Psoas muscle (tissue), 8 donors: ENCODE data around the gene KLHDC3. TPM values are rescaled to one million over a fixed set of nuclear protein-coding genes. Genes with fewer than 3 reads are reported as not detected.

Experiments
- ATAC-seq, 4 donors: fragments of 200-7000 bp; cut with Tn5 transposase; one replicate each; pipeline ENCODE4 v1.9.1; 2020; ENCODE audit warnings: moderate library complexity in 3 of 4, mild to moderate bottlenecking in 2 of 4
- DNase-seq, 2 donors: peaks; one replicate each; pipeline ENCODE4 v3.0.0-alpha.2; 2020
- H3K27ac ChIP-seq: fragments of 200-600 bp; one replicate; pipeline ENCODE4 v1.8.0; 2022
- H3K27me3 ChIP-seq, 3 donors: fragments of 200-600 bp in 1 of 3; one replicate each; pipeline versions ENCODE4 v1.6.1 to v1.8.0; 2013 to 2022; ENCODE audit warnings: low read length in 2 of 3, mild to moderate bottlenecking in 2 of 3, moderate library complexity in 1 of 3; ENCODE audit not compliant: insufficient read depth in 3 of 3
- H3K36me3 ChIP-seq, 2 donors: fragments of 200-600 bp in 1 of 2; one replicate each; pipeline versions ENCODE4 v1.6.1 to v1.8.0; 2013 to 2022; ENCODE audit warnings: low read depth in 1 of 2, mild to moderate bottlenecking in 1 of 2, moderate library complexity in 1 of 2; ENCODE audit not compliant: insufficient read depth in 1 of 2
- H3K4me1 ChIP-seq: fragments of 200-600 bp; one replicate; pipeline ENCODE4 v1.8.0; 2022
- H3K4me3 ChIP-seq: fragments of 200-600 bp; one replicate; pipeline ENCODE4 v1.8.0; 2022; ENCODE audit warnings: mild to moderate bottlenecking
- H3K9me3 ChIP-seq: fragments of 200-600 bp; one replicate; pipeline ENCODE4 v1.8.0; 2022
- WGBS, 3 donors: extraction: QIAGEN DNeasy Blood & Tissue Kit; methylation state at CpG; one replicate each; pipeline versions ENCODE4 v1.1.6 to v1.1.7; 2013; 5-methylcytosine and 5-hydroxymethylcytosine counted together
- intact Hi-C, 2 donors: fragments of 100-400 bp; cut with DNase I; formaldehyde crosslinking; loops; one replicate each; pipeline versions ENCODE4 v1.11.0 to v1.14.2; 2022
- polyA plus RNA-seq, 3 donors: library from polyadenylated mRNA; stranded (reverse); fragments of 200-250 nt; gene quantifications; one replicate each; pipeline ENCODE4 v1.2.3, GENCODE V29; 2013
- total RNA-seq, 4 donors: library from RNA; stranded (reverse); fragmentation: NEBNext Ultra II Directional in 2 of 4; extraction: Animal tissue kit (Norgen Biotek cat#: 25700) in 2 of 4; gene quantifications; one replicate each; pipeline versions ENCODE4 v1.2.1 to v1.2.4, GENCODE V29; 2021 to 2023
- TF ChIP-seq, protein P1 (sequence below): fragments of 200-600 bp; IDR thresholded peaks from one replicate; pipeline ENCODE4 v1.8.0; 2022; ENCODE audit warnings: antibody characterized with exemption
- donor health status: healthy with polysubstance abuse.
- donor health status: DM: no; HTN: no; CAD: no; lungs with moderate emphysema.
- donor health status: Bipolar disorder and iron deficiency.
- donor health status: healthy.
- donor health status: DM: yes; HTN: yes; CAD: no.
- donor health status: DM: no; HTN: no; CAD: no.
- donor health status: DM: no; HTN: no; CAD: no.
- donor health status: DM: yes; HTN: yes; CAD: no.

The KLHDC3 gene
- total and polyA plus RNA-seq, 7 donors: 61.7 to 198 (median 97.1) TPM

DNA sequence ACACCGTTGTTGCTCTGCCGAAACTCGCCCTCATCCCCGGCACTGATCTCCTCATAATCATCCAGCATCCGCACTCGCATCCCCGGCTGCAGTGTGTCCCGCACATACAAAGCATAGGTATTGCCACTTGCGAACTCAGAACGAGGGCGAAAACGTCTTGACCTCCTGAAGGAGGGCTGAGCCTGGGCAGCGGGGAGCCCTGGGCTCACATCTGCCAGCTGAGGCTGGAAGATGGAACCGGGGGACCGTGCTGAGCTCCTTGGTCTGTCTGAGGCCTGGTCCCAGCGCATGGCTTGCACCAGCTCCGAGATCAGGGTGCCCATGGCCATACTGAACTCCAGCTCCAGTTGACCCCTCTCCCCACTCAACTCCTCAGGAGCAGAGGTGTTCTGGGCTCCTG lies 36.9 kb downstream of the KLHDC3 start:
- no peaks in the 10 kb centered on the region for H3K27me3 ChIP-seq
- H3K9me3 ChIP-seq: no peaks in the 10 kb centered on the region
- H3K27ac ChIP-seq: no peak overlapping the region
- H3K4me1 ChIP-seq: peaks cover 4% of the 10 kb centered on the region
- H3K36me3 ChIP-seq: peaks cover 5 to 68% of the 10 kb centered on the region in 2 donors
- TF ChIP-seq, protein P1, sequence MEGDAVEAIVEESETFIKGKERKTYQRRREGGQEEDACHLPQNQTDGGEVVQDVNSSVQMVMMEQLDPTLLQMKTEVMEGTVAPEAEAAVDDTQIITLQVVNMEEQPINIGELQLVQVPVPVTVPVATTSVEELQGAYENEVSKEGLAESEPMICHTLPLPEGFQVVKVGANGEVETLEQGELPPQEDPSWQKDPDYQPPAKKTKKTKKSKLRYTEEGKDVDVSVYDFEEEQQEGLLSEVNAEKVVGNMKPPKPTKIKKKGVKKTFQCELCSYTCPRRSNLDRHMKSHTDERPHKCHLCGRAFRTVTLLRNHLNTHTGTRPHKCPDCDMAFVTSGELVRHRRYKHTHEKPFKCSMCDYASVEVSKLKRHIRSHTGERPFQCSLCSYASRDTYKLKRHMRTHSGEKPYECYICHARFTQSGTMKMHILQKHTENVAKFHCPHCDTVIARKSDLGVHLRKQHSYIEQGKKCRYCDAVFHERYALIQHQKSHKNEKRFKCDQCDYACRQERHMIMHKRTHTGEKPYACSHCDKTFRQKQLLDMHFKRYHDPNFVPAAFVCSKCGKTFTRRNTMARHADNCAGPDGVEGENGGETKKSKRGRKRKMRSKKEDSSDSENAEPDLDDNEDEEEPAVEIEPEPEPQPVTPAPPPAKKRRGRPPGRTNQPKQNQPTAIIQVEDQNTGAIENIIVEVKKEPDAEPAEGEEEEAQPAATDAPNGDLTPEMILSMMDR: no peak
- 90 to 96% (median 92%) methylated on average over 17 of the region's 17 CpGs for WGBS, 3 donors
- no peak overlapping the region for H3K4me3 ChIP-seq
- ATAC-seq (no peak), DNase-seq (no peak)
- intact Hi-C loops: loop anchor here in 1 of 2 donors (5.0 kb wide), 1 partner anchor 34 kb away; no protein-coding TSS in a partner anchor

DNA sequence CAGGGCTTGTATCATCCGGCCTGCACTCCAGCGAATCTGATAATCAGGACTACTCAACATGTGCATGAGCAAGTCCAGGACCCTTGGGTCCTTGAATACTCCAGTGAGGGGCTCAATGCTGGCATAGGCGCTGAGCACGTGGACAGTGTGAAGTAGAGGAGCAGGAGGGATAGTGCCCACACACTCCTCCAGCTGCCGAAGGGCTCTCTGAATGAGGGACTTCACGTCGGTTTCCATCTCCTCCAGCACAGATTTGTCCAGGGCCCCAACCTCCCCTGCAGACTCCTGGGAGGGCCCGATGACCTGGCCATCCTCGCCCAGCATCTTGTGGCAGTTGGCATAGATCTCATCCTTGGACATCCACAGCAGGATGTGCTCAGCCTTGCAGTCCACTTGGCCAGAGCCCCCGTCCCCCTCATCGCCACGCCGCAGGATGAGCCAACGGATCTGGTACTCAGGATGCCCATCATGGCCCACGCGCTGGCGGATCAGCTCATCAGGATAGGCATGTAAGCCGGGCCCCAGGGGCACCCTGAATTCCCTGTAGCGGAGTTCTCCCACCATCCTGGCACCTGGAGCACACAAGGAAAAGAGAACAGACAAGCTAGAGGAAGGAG lies 38.3 kb downstream of the KLHDC3 start:
- no peak for ATAC-seq
- WGBS, 3 donors: 72 to 83% (median 72%) methylated on average over 19 of the region's 19 CpGs
- H3K4me1 ChIP-seq: peaks cover 4% of the 10 kb centered on the region
- no peaks in the 10 kb centered on the region for H3K27me3 ChIP-seq
- H3K9me3 ChIP-seq: no peaks in the 10 kb centered on the region
- H3K4me3 ChIP-seq: peak overlapping the region; percentile 80
- intact Hi-C loops: loop anchor here (2.0 to 5.0 kb wide), 3 partner anchors 16 to 36 kb away; no protein-coding TSS in a partner anchor
- peak overlapping the region; percentile 90 for H3K27ac ChIP-seq
- no peak for DNase-seq
- peaks cover 5 to 68% of the 10 kb centered on the region in 2 donors for H3K36me3 ChIP-seq
- TF ChIP-seq, protein P1: no peak

DNA sequence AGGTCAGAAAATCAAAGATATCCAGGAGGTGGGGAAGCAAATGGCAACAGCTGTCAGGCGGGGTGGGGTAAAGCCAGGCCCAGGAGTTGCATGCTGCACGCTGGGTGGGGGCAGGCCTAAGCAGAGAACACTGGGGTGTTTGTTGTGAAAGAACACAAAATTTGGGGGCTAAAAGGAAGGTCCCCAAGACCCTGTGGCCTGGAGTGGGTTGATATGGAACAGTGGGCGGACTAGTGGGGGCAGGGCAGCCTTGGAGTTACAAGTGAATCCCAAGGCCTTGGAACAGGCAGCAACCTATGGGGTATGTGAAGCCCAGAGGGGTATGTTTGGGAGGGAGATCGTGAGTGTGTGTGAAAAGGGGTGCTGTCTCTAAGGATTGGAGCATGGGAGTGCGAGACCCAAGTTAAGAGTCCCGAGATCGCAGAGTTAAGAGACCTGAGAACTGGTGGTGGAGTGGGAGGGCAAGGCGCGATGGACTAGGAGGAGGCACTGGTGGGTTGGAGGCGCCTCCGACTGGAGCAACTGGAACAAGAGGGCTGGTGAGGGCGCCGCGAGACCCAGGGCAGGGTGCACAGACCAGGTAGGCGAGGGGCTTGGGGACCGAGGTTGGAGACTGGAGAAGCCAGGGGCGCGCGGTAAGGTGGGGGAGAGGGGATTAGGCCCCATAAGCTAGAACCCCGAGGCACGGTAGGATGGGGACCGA lies 38.9 kb downstream of the KLHDC3 start:
- TF ChIP-seq, protein P1: no peak
- intact Hi-C loops: loop anchor here (2.0 to 5.0 kb wide), 3 partner anchors 16 to 36 kb away; no protein-coding TSS in a partner anchor
- H3K9me3 ChIP-seq: no peaks in the 10 kb centered on the region
- H3K27ac ChIP-seq: peak overlapping the region; percentile 90
- peaks cover 10% of the 10 kb centered on the region for H3K4me1 ChIP-seq
- no peaks in the 10 kb centered on the region for H3K27me3 ChIP-seq
- H3K36me3 ChIP-seq: peaks cover 3 to 67% of the 10 kb centered on the region in 2 donors
- 17 to 18% (median 17%) methylated on average over 21 to 22 of the region's 22 CpGs for WGBS, 3 donors
- H3K4me3 ChIP-seq: peak overlapping the region; percentile 80
- ATAC-seq (peak; percentile 45 to 57 (median 45)), DNase-seq (peak in 1 of 2 donors; percentile 63)

DNA sequence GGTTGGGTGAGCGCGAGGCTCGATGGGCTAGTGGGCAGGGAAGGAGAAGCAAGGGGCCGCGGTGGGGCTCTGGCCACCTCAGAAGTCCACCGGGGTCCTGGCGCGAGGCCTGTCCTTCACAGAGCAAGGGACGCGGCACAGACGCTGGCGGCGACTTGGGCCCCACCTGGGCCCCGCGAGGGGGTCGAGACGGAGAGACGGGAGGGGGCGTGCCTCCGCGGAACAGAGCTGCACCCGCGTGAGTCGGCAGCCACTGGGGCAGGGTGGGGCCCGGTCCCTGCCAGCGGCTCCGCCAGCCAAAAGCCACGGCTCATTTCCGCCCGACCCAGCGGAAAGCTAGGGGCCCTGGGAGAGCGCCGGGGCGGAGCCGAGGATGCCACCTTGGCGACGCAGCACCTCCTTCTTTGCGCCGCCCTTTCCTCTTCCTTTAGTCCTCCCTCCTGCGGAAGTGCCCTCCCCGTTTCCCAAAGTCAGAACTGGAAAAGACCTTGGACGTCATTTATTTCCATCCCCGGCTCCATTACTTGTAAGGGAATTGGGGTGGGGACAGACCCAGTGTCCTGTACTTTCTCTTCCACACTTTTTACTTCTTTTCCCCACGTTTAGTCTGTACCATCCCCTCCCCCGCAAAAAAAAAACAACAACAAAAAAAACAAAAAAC lies 39.6 kb downstream of the KLHDC3 start, which contains the start of gene CUL7:
CUL7 (minus strand) TSS at position 307 of the 661 bp plus-strand sequence. CDS start 1,063 bp downstream, outside the sequence.
- TF ChIP-seq, protein P1: no peak
- Histone ChIP-seq H3K27me3 (no peaks in the 10 kb centered on the region), H3K27ac (peak within 1 kb of the TSS; percentile 90), H3K4me3 (peak within 1 kb of the TSS; percentile 80), H3K36me3 (peaks cover 0 to 61% of the 10 kb centered on the region in 2 donors), H3K9me3 (no peaks in the 10 kb centered on the region), H3K4me1 (peaks cover 17% of the 10 kb centered on the region)
- intact Hi-C loops: loop anchor here (2.0 to 5.0 kb wide), 3 partner anchors 17 to 37 kb away; no protein-coding TSS in a partner anchor
- 1 to 4% (median 2%) methylated on average over 20 to 45 of the region's 45 CpGs for WGBS, 3 donors
- ATAC-seq (peak; percentile 94 to 96 (median 94)), DNase-seq (peak; percentile 92 to 96)
